GM21576 (cell line): ENCODE data around the gene IFIT3.
"Not testable (repeated sequence)": the region's sequence is repeated elsewhere in the genome, so short reads cannot be mapped to it uniquely, and the experiment has no call there.

Experiments used
- ATAC-seq: cut with Tn5 transposase; IDR thresholded peaks from one replicate; pipeline ENCODE4 v1.9.1; 2021; ENCODE audit warnings: mild to moderate bottlenecking, moderate library complexity; ENCODE audit not compliant: unreplicated experiment

The IFIT3 gene, protein sequence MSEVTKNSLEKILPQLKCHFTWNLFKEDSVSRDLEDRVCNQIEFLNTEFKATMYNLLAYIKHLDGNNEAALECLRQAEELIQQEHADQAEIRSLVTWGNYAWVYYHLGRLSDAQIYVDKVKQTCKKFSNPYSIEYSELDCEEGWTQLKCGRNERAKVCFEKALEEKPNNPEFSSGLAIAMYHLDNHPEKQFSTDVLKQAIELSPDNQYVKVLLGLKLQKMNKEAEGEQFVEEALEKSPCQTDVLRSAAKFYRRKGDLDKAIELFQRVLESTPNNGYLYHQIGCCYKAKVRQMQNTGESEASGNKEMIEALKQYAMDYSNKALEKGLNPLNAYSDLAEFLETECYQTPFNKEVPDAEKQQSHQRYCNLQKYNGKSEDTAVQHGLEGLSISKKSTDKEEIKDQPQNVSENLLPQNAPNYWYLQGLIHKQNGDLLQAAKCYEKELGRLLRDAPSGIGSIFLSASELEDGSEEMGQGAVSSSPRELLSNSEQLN

DNA sequence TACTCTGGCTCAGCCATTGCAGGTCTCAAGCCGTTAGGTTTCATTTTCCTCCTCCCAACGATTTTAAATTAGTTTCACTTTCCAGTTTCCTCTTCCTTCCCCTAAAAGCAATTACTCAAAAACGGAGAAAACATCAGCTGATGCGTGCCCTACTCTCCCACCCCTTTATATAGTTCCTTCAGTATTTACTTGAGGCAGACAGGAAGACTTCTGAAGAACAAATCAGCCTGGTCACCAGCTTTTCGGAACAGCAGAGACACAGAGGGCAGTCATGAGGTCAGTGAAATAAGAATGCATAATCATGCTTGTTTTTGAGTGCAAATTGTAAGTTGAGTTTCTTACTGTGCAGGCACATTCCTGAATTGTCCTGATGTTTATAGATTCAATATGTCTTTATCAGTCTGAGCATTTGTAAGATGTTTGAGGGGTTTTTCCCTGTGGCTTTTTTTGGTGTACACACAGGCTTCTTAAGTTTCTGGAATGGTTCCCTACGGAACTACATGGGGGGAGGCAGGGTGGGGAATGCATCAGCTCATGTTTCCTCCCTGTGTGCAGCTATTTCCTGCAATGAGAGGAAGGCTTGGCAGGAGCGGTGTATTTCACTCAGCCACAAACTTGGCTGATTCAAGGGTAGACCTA, at the start of gene IFIT3:
IFIT3 (plus strand) TSS at position 195 of the 639 bp plus-strand sequence; CDS start at position 272, 77 bp downstream.
- ATAC-seq = no peak

- ATAC-seq = no peak
Measured at GRCh38 chr10:89278034-89278535, 49.7 kb upstream of the IFIT3 start.

DNA sequence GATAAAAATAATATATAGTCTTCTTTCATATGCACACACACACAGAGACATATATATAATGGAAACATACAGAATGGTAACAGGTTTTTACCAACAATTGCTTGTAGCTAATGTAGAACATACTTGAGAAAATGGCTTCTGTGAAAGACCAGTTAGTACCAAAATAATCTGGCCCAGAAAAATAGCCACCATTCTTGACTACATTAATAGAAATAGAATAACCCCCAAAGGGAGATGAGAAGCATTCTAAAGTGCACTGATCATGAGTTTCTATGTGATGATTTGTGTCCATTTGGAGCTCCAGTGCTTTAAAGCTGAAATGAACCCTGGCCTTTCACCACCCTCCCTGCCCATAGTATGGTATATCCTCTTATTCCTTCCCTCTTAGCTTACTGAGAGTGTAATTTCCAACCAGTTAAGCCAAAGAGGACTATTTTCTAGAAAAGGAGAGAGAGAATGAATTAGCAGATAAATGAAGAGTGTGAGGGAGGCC, 48.9 kb upstream of the IFIT3 start:
- no peak for ATAC-seq

DNA sequence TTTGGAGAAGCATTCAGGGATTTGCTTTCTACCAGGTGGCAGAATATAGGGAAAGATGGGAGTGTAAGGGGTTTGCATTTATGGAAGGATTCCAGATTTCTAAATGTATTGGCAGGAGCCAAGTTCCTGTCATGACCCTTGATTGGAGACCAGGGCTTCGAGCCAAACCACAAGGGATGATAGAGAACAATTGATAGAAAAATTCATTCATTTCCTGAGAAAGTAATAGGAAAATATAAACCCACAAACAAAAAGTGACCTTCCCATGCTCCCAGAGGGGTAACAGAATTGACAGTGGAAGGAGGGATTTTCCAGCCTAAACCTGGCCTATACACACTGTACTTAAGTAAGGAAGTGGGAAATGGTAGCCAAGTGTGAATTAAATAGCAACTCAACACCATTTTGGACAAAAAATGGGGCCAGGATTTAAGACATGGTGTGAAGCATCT, 48.4 kb upstream of the IFIT3 start:
- ATAC-seq = no peak

GRCh38 chr10:89280508-89280907, 47.3 kb upstream of the IFIT3 start:
- ATAC-seq = no peak

GRCh38 chr10:89281606-89282395, 46.0 kb upstream of the IFIT3 start:
- no peak for ATAC-seq

- ATAC-seq = no peak
Measured at GRCh38 chr10:89283025-89283935, 44.5 kb upstream of the IFIT3 start.

- ATAC-seq = no peak
Measured at GRCh38 chr10:89283936-89284475, 43.8 kb upstream of the IFIT3 start.

DNA sequence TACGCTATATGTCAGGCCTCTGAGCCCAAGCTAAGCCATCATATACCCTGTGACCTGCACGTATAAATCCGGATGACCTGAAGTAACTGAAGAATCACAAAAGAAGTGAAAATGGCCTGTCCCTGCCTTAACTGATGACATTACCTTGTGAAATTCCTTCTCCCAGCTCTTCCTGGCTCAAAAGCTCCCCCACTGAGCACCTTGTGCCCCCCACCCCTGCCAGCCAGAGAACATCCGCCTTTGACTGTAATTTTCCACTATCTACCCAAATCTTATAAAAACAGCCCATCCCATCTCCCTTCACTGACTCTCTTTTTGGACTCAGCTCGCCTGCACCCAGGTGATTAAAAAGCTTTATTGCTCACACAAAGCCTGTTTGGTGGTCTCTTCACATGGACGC, 43.1 kb upstream of the IFIT3 start:
- not testable (repeated sequence) for ATAC-seq

GRCh38 chr10:89285303-89285702, 42.5 kb upstream of the IFIT3 start:
- ATAC-seq = not testable (repeated sequence)

DNA sequence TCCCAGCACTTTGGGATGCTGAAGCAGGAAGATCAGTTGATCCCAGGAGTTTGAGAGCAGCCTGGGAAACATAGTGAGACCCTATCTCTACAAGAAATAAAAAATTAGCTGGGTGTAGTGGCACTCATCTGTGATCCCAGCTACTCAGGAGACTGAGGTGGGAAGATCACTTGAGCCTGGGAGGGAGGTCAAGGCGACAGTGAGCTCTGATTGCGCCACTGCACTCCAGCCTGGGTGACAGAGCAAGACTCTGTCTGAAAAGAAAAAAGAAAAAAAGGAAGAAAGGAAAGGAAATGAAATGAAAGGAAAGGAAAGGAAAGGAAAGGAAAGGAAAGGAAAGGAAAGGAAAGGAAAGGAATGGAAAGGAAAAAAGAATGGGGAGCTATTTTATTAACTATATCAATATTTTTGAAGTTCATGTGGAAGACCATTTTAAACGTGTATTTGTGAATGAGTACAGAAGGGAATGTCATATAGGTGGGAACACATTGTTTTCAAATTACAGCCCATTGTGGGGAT, 33.0 kb upstream of the IFIT3 start:
- ATAC-seq = no peak

GRCh38 chr10:89295597-89295996, 32.2 kb upstream of the IFIT3 start:
- ATAC-seq = no peak

- ATAC-seq = no peak
Measured at GRCh38 chr10:89296220-89296648, 31.6 kb upstream of the IFIT3 start.

DNA sequence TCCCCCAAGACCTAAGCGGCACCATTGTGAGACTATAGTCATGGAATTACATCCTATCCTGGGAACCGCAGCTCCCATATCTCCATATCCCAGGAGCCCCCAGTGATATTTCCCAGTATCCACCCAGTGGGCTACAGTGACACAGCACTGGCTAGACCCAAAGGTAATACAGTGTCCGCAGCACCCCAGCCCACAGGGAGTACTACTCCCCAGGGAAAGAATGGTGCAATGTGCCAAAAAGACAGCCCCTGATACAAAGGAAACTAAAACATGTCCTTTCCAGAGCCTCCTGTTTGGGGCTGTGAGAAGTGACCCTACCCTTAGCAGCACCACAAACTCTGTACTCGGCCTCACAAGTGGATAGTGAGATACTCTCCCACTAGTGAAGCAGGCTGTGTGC, 30.4 kb upstream of the IFIT3 start:
- ATAC-seq = no peak

- no peak for ATAC-seq
Measured at GRCh38 chr10:89297791-89298190, 30.0 kb upstream of the IFIT3 start.

DNA sequence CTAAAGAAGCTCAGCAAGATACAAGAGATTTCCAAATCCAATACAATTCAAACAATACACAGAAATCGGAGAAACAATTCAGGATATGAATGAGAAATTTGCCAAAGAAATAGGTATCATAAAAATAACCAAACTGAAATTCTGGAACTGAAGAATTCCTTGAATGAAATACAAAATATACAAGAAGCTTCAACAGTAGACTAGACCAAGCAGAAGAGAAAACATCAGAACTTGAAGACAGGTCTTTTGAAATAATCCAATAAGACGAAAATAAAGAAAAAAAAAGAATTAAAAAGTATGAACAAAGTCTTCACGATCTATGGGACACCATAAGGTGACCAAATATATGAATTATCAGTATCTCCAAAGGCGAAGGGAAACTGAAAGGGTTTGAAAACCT, 28.8 kb upstream of the IFIT3 start:
- no peak for ATAC-seq

GRCh38 chr10:89301232-89301631, 26.6 kb upstream of the IFIT3 start:
- no peak for ATAC-seq

DNA sequence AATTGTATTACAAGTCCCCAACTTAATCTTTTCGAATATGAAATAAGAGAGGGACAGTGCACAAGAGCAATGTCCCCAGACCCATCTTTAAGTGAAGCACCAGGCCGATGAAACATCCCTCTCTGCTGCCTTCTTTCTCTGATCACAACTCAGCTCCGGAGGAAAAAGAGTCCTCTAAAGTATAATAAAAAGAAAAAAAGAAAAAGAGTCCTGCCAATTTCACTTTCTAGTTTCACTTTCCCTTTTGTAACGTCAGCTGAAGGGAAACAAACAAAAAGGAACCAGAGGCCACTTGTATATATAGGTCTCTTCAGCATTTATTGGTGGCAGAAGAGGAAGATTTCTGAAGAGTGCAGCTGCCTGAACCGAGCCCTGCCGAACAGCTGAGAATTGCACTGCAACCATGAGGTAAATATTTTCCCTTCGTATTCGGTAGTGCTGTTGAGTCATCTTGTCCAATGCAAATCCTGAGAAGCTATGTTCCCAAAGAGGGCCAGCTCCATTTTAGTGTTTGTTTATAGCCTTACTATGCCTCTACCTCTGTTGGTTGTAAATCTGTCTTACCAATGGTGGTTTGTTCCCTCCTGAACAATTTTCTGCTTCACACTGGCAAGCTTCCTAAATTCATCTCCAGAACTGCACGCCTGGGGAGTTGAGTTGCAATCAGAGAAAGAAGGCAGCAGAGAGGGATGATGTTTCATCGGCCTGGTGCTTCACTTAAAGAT, 25.9 kb upstream of the IFIT3 start, which contains the start of gene IFIT2:
IFIT2 (plus strand) TSS at position 326 of the 725 bp plus-strand sequence; CDS start at position 404, 78 bp downstream.
- ATAC-seq = peak; percentile 78

DNA sequence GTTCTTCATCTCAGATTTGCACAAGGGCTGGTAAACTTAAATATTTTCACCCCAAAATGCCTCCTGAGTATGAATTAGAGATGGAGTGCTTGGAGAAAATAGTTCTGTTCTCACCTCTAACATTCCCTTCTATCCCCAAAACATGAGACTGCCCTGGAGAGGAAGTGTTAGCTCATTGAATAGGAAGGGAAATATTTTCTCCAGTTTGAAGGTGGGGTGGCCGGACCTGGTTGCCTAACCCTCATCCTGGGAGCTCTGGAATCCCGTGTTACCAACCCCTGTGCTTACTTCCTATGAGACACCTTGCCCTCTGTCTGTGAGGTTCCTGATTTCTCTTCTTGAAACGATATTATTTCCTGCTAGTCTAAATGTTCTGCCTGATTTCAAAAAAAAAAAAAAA, 25.2 kb upstream of the IFIT3 start:
- no peak for ATAC-seq
